Endothelial cell of umbilical vein (primary cell): ENCODE data around the gene HTR1E.

Experiments used
- CTCF ChIP-seq, 2 donors: IDR thresholded peaks; 1 replicate in 1 of 2; 2 replicates in 1 of 2; pipeline ENCODE4 v1.5.1; 2011; ENCODE audit warnings: low read length in 2 of 2, mild to moderate bottlenecking in 2 of 2, moderate library complexity in 2 of 2, control low read depth in 1 of 2, inconsistent platforms in 1 of 2, low read depth in 1 of 2; ENCODE audit not compliant: insufficient read depth in 1 of 2; ENCODE audit errors: extremely low read depth in 1 of 2
- EZH2 ChIP-seq: IDR thresholded peaks from 2 replicates; pipeline ENCODE4 v1.6.1; 2012; ENCODE audit warnings: borderline replicate concordance, low read depth, mild to moderate bottlenecking, moderate library complexity, low read length, inconsistent platforms; ENCODE audit not compliant: severe bottlenecking
- FOS ChIP-seq: IDR thresholded peaks from 2 replicates; pipeline ENCODE4 v1.6.1; 2011; ENCODE audit warnings: mild to moderate bottlenecking, low read length, moderate library complexity, borderline replicate concordance; ENCODE audit not compliant: insufficient read depth
- GATA2 ChIP-seq: IDR thresholded peaks from 2 replicates; pipeline ENCODE4 v1.7.0; 2011; ENCODE audit warnings: low read depth, mild to moderate bottlenecking, moderate library complexity, mixed read lengths, low read length; ENCODE audit not compliant: insufficient read length, insufficient read depth
- JUN ChIP-seq: IDR thresholded peaks from 2 replicates; pipeline ENCODE4 v1.6.1; 2011; ENCODE audit warnings: borderline replicate concordance, low read depth; ENCODE audit not compliant: insufficient read length, insufficient read depth
- POLR2A ChIP-seq: IDR thresholded peaks from 2 replicates; pipeline ENCODE4 v1.6.1; 2012; ENCODE audit warnings: low read depth, mild to moderate bottlenecking, control low read depth, low read length
- POLR2AphosphoS5 ChIP-seq: IDR thresholded peaks from 2 replicates; pipeline ENCODE4 v1.6.1; 2012; ENCODE audit warnings: low read depth, mild to moderate bottlenecking, control low read depth, low read length, moderate library complexity; ENCODE audit not compliant: insufficient read depth

GRCh38 chr6:87012743-87013142, 75.4 kb downstream of the HTR1E start:
- TF ChIP-seq FOS (no peak), CTCF (IDR thresholded peaks at IDR 0.05; ENCODE audit: extremely low read depth in 1 of 2, insufficient read depth in 1 of 2, low read depth in 1 of 2, low read length in 2 of 2) (no peak), POLR2AphosphoS5 (no peak), EZH2 (no peak), GATA2 (no peak), JUN (no peak), POLR2A (no peak)
